HEK293T (cell line): ENCODE data around the gene CENPW.

Experiments
- FOXA1 ChIP-seq: fragments of 450-650 bp; IDR thresholded peaks from 2 replicates; pipeline ENCODE4 v1.6.1; 2016; ENCODE audit warnings: mild to moderate bottlenecking
- FOXM1 ChIP-seq: fragments of 450-650 bp; IDR thresholded peaks from 2 replicates; pipeline ENCODE4 v1.6.1; 2017; ENCODE audit warnings: mild to moderate bottlenecking, borderline replicate concordance
- HDGF ChIP-seq: fragments of 450-650 bp; IDR thresholded peaks from 2 replicates; pipeline ENCODE4 v1.6.1; 2017; ENCODE audit warnings: antibody characterized with exemption, borderline replicate concordance
- SP1 ChIP-seq: fragments of 450-650 bp; IDR thresholded peaks from 2 replicates; pipeline ENCODE4 v1.6.1; 2017
- SUZ12 ChIP-seq: fragments of 450-650 bp; IDR thresholded peaks from 2 replicates; pipeline ENCODE4 v1.6.1; 2016; ENCODE audit warnings: mild to moderate bottlenecking
- TARDBP ChIP-seq: fragments of 450-650 bp; IDR thresholded peaks from 2 replicates; pipeline ENCODE4 v1.6.1; 2016
- ZNF384 ChIP-seq: fragments of 450-650 bp; IDR thresholded peaks from 2 replicates; pipeline ENCODE4 v1.6.1; 2016
- TF ChIP-seq, protein P1 (sequence below): fragments of 450-650 bp; IDR thresholded peaks from 2 replicates; pipeline ENCODE4 v1.6.1; 2016

- TF ChIP-seq HDGF (no peak), ZNF384 (no peak), FOXA1 (no peak), SUZ12 (no peak), FOXM1 (no peak), SP1 (no peak), TARDBP (no peak)
- TF ChIP-seq, protein P1, sequence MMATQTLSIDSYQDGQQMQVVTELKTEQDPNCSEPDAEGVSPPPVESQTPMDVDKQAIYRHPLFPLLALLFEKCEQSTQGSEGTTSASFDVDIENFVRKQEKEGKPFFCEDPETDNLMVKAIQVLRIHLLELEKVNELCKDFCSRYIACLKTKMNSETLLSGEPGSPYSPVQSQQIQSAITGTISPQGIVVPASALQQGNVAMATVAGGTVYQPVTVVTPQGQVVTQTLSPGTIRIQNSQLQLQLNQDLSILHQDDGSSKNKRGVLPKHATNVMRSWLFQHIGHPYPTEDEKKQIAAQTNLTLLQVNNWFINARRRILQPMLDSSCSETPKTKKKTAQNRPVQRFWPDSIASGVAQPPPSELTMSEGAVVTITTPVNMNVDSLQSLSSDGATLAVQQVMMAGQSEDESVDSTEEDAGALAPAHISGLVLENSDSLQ = no peak
Measured at GRCh38 chr6:126313941-126314340, 26.0 kb upstream of the CENPW start.
